GM18867 (cell line): ENCODE measurements around the gene AZGP1.
"Not testable (repeated sequence)": the region's sequence is repeated elsewhere in the genome, so short reads cannot be mapped to it uniquely, and the experiment has no call there.

Experiments used
- ATAC-seq: cut with Tn5 transposase; IDR thresholded peaks from one replicate; pipeline ENCODE4 v1.9.1; 2021; ENCODE audit warnings: mild to moderate bottlenecking, moderate library complexity; ENCODE audit not compliant: unreplicated experiment

The AZGP1 gene

DNA sequence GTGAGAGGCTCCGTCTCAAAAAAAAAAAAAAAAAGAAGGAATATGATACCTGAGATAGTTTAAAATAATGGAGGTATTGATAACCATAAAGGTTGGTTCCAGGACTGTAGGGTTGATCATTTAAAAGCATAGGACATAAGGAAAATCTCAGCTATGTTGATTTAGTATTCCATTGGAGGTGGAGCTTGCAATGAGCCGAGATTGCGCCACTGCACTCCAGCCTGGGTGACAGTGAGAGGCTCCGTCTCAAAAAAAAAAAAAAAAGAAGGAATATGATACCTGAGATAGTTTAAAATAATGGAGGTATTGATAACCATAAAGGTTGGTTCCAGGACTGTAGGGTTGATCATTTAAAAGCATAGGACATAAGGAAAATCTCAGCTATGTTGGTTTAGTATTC lies 23.2 kb downstream of the AZGP1 start:
- ATAC-seq = not testable (repeated sequence)

DNA sequence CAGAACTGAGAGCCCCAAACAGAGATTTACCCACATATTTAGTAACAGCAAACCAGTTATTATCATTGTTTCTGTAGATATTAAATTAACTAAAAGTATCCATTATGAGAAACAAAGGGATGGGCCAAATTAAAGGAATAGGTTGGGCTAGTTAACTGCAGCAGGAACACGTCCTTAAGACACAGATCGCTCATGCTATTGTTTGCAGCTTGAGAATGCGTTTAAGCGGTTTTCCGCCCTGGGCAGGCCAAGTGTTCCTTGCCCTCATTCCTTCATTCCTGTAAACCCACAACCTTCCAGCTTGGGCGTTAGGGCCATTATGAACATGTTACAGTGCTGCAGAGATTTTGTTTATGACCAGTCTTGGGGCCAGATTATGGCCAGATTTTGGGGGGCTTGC lies 25.0 kb downstream of the AZGP1 start:
- not testable (repeated sequence) for ATAC-seq

DNA sequence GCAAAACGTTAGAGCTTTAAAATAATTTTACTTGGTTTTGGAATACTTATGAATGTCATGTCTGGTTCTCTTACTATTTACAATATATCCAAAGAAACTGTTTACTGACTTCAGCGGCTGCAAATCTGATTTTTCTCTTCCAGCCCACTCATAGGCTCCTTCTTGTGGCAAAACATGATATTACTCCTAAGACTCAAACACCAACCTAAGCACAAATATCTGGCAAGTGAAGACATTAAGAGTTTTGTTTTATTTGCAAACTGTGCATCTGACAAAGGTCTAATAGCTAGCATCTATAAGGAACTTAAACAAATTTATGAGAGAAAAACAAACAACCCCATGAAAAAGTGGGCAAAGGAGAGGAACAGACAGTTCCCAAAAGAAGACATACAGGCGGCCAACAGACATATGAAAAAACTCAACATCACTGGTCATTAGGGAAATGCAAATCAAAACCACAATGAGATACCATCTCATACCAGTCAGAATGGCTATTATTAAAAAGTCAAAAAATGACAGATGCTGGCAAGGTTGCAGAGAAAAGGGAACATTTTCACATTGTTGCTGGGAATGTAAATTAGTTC lies 26.1 kb downstream of the AZGP1 start:
- no peak for ATAC-seq

DNA sequence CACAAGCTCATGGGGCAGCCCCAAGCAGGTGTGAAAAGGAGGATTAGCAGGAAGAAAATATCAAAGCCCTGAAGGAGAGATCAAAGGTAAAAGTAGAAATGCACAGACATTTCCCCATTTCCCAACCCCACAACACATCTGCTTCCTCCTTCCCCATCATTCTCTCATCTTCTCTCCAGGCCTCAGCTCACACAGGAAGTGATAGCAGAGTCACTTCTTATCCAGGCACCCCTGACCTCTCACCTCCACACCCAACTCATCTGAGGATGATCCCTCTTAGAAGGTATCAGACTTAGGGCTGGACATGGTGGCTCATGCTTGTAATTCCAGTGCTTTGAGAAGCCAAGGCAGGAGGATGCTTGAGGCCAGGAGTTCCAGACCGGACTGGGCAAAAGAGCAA lies 28.2 kb downstream of the AZGP1 start:
- no peak for ATAC-seq

DNA sequence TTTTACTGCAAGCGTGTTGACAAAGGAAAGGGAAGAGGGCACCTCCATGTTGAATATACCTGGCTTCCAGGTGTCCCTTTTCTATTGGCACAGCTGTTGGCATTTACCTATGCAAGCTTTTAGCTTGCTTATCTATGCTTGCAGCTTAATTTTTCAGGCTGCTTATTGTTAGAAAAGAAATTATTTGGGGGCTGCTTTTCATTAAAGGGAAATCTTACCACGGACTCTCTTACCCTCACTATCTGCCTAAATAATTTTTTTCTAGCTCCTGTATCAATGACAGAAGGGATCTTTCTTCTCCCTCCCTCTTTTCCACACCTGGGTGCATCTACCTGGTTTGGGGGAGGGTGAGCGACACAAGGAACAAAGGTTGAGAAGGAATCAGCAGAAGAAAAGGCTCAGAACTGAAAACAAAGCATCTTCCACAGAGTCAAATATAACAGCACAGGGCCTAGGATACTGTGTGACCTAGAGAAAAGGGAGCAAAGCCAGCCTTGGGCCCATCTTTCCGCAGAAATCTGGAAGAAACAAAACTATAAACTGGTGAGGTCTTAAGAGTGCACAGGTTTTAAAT lies 31.2 kb downstream of the AZGP1 start:
- no peak for ATAC-seq

DNA sequence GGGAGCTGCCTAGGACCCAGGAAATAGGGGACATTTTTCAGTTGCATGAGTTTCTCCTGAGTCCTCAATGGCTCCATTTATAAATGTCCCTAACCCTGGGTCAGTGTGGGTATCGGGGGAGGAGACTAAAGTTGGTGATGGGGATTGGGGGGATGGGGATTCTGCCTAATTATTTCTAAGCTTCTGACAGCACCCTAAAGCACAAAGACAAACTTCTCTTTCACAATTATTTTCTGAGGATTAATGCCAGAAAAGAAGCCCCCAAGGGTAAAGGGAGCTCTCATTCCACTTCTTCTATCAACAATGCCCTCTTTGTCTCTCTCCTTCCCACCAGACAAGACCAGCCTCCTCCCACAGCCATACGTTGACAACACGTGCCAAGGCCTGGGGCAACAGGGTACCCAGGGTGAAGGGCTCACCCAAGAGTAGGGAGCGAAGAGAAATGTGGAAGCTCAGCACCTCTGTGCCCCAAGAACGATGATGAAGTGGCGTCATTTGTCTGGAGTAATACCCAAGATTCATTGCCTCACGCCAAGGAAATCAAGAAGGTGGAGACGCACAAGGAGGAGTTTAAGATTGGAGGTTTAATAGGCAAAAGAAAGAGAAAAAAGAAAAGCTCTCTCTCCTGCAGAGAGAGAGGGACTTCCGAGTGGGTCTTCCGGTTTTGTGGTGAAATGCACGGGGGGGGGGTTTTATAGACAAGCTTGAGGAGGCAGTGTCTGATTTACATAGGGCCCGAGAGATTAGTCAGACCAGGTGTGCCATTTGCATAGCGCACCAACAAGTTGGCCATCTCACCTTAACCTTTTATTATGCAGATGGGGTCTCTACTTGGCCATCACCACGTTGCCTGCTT lies 32.0 kb downstream of the AZGP1 start:
- no peak for ATAC-seq

DNA sequence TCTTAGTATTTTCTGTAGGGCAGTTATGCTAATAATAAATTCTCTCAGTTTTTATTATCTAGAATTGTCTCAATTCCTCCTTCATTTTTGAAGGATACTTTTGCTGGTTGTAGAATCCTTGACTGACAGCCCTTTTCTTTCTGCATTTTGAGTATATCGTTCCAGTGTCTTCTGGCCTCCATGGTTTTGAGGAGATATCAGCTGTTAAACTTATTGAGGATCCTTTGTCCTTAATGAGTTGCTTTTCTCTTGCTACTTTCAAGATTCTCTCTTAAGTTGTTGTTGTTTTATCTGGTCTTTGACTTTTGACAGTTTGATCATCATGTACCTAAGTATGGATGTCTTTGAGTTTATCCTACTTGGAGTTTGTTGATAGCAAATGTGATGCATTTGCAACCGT lies 37.5 kb downstream of the AZGP1 start:
- ATAC-seq = no peak

DNA sequence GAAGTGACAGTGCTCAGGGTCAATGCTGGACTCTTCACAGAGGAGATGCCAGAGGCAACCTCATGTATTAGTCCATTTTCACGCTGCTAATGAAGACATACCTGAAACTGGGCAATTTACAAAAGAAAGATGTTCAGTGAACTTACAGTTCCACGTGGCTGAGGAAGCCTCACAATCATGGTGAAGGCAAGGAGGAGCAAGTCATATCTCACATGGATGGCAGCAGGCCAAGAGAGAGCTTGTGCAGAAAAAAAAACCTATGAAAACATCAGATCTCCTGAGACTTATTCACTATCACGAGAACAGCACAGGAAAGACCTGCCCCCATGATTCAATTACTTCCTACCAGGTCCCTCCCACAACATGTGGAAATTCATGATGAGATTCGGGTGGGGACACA lies 40.8 kb downstream of the AZGP1 start:
- ATAC-seq = not testable (repeated sequence)

DNA sequence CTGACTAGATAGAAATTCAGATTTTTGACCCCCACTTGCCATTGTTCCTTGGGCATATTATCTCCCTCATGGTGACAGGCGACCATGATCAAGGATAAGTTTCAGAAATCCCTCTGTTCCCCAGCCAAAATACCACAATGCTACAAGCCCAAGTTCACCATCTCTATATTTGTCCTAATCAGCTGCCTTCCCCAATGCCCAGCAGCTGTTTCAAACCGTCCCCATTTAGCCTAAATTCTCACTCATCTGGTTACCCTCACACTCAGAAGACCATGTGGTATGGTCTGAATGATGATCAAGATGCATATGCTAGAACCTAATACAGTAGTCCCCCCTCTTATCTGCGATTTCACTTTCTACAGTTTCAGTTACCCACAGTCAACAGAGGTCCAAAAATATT lies 45.5 kb downstream of the AZGP1 start:
- ATAC-seq = no peak

DNA sequence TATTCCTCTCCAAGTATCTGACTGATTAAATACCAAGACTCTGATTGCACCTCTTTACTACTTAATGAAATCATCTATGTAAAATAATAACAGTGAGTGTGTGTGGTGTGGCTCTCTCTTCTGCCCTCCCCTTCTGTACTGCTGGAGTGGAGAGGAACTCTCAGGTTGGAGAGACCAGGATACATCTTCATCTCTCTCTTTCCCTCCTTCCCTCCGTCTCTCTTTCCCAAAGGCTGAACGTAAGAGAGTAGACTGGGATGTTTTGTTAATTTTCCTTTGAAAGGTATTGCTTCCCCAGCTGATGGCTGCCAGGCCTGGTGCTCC lies 46.1 kb downstream of the AZGP1 start:
- ATAC-seq = no peak

DNA sequence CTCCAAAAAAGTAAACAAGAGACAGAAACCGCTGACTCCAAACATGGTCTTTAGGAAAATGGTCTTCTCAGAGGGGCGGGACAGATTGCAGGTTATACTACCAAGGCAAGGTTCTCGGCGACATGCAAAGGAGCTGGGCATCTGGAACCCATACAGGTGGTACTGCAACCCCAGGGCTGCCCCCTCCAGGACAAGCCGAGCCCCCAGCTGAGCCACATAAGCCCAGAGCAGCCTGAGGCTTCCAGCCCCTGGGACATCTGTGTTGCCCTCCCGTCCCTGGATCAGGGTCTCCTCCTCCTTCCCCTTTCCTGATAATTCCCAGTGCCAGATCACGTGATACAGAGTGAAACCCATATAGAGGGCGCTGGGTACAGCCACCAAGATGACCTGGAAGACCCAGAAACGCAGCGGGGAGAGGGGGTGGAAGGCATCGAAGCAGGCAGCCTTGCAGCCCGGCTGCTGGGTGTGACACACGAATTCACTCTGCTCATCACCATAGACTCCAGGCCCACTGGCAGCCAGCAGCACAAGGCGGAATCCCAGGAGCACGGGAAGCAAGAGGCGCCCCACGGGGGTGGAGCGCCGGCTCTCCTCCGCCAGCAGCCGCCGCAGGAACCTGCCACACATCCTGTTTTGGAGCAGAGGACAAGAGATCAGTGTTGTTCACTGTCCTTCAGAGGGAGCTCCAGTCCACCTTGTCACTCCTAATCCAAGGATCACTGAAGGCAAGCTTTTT lies 46.7 kb downstream of the AZGP1 start, which contains the start of gene GJC3:
TSS of gene GJC3 (minus strand) at position 627 of the 736 bp plus-strand sequence. CDS start at position 627, 0 bp downstream.
- ATAC-seq = no peak

DNA sequence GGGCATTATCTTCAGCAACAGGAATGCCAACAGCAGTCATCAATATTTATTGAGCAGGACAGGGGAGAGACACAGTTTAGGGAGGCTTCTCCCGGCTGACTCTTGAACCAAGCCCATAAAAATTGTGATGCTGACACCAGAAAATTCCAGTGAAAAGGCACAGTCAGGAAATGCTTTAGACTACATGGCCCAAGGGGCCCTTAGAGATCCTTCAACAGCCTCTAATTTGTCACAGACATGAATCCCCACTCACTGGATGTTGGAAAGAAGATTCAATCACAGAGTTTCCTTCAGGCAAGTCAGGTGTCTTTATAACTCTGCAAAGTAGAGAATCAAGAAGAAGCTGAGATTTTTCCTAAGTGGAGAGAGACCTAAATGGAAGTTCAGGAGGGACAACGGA lies 47.6 kb downstream of the AZGP1 start:
- no peak for ATAC-seq

DNA sequence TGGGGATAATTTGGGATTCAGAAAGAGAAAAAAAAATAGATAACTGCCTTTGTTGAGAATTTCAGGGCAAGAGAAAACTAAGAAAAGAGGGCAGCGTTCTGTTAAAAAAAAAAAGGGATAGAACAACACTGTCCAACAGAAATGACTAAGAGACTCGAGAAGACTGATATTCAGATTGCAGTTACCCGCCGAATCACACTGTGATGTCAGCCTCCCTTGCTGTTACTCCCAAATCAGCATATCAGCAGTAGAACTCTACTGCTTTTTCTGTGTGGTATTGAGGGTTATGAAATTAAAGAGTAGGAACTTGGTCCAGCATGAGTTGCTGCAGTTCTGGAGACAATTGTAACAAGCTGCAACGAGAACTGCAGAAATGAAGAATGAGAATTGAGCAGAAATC lies 48.3 kb downstream of the AZGP1 start:
- no peak for ATAC-seq

DNA sequence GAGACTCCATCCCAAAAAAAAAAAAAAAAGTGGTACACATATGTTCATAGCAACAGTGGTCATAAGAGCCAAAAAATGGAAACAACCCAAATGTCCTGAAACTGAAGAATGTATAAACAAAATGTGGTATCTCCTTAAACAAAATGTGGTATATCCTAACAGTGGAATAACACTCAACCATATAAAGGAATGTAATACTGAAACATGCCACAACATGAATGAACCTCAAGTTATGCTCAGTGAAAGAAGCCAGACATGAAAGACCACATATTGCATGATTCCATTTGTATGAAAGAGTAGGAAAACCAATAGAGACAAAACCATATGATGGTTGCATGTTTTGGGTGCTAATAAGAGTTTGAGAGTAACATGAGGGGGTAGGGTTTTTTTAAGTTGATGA lies 49.5 kb downstream of the AZGP1 start:
- ATAC-seq = no peak

DNA sequence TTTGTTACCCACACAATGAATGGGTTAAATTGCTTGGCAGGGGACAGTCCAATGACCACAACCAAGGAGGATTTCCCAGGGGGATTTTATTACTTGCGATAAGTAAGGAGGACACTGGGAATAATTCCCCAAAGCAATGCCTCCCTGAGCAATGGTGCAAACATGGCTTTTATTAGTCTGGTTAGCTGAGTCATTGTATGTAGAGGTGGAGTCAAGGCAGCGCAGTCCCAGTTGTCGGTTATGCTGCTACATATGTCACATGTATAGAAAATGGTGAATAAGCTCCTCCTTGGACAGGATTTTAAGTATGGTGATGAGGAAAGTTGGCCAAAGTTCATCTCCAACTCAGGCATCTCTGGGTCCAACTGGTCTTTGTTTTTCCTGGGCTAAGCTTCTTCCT lies 52.6 kb downstream of the AZGP1 start:
- no peak for ATAC-seq

DNA sequence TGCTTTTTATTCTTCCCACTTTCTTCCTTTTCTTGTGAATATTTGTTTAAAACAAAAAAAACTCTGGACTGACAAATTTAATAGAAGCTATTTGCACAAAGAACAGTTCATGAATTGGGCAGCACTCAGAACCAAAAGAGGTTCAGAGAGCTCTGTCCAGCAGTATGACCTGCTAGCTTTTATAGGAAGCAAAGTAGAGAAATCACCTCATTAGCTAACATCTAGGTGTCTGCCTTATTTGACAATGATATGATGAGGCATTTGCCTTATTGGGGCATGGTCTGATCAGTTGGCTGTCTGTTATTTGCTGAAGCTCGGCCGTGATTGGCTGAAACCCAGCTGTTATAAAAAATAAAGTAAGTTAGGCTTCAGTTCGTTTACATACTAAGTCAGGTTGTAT lies 55.7 kb downstream of the AZGP1 start:
- no peak for ATAC-seq

DNA sequence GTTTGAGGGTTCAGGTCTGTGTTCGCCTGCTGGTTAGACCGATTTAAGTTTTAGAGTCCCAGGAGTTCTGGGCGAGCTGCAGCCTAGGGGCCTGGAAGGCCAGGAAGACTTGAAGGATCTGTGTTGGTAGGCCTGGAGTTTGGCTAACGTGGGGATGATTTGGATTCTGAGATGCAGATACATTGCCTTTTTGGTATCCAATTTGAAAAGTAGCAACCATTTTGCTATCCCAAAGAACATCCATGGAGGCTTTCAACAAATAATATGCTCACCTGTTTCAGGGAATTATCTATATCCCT lies 56.1 kb downstream of the AZGP1 start:
- ATAC-seq = no peak

DNA sequence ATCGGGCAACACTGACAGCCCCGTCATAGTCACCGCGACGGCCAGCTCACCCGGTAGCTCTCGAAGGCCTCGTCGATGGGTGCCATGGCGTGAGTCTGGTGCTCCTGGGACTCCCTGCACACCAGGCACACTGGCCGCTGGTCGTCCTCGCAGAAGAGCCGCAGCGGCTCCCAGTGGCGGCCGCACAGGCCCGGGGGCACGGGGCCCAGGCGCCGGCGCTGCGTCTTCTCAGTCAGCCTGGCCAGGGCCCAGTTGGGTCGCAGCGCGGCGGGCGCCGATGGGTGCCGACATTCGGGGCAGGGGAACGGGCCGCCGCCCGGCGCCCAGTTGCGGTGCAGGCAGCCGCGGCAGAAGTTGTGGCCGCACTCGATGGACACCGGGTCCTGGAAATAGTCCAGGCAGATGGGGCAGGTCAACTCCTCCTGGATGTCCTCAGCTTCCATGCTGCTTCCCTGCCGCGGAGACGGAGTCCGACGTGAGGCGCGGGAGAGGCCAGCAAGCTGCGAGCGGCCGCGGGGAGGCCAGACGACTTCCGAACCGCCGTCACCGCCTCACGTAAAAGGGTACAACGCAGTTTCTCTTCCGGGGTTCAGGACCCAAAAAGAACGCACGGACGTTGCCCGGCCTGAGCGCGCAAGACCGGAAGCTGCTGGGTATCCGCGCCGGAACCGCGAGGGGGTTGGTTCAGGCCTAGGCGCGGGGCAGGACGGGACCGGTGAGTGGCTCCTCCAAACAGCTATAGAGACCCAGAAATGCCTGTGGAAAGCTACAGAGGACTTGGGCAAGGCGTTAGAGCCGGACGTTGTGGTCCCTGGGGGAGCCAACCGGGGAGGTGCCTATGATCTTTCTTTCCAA lies 56.6 kb downstream of the AZGP1 start, which contains the start of gene TRIM4:
TSS of gene TRIM4 (minus strand) at position 572 of the 855 bp plus-strand sequence. CDS start at position 443, 129 bp downstream.
- peak; percentile 96 for ATAC-seq
